GM21576 (cell line): Measurements from ENCODE around the gene TRAF3.
"Not testable (repeated sequence)": the region's sequence is repeated elsewhere in the genome, so short reads cannot be mapped to it uniquely, and the experiment has no call there.

Source experiments
- ATAC-seq: cut with Tn5 transposase; IDR thresholded peaks from one replicate; pipeline ENCODE4 v1.9.1; 2021; ENCODE audit warnings: mild to moderate bottlenecking, moderate library complexity; ENCODE audit not compliant: unreplicated experiment

TRAF3 gene

GRCh38 chr14:102885737-102886447 lies 108.6 kb downstream of the TRAF3 start:
- ATAC-seq = no peak

- no peak for ATAC-seq
Measured at GRCh38 chr14:102888748-102889147, 111.5 kb downstream of the TRAF3 start.

- no peak for ATAC-seq
Measured at GRCh38 chr14:102889615-102890014, 112.4 kb downstream of the TRAF3 start.

- ATAC-seq = no peak
Measured at GRCh38 chr14:102891111-102891510, 113.9 kb downstream of the TRAF3 start.

GRCh38 chr14:102891556-102891955 lies 114.3 kb downstream of the TRAF3 start:
- ATAC-seq = no peak

- no peak for ATAC-seq
Measured at GRCh38 chr14:102892651-102893050, 115.4 kb downstream of the TRAF3 start.

GRCh38 chr14:102893452-102893851 lies 116.2 kb downstream of the TRAF3 start:
- ATAC-seq = no peak

- not testable (repeated sequence) for ATAC-seq
Measured at GRCh38 chr14:102896735-102897134, 119.5 kb downstream of the TRAF3 start.

GRCh38 chr14:102897299-102898027 lies 120.2 kb downstream of the TRAF3 start:
- ATAC-seq = no peak

GRCh38 chr14:102898298-102898697 lies 121.0 kb downstream of the TRAF3 start:
- no peak for ATAC-seq

- ATAC-seq = no peak
Measured at GRCh38 chr14:102898776-102899515, 121.7 kb downstream of the TRAF3 start.

- no peak for ATAC-seq
Measured at GRCh38 chr14:102899516-102899900, 122.3 kb downstream of the TRAF3 start.

GRCh38 chr14:102900631-102901571 lies 123.7 kb downstream of the TRAF3 start:
- peak; percentile 46 for ATAC-seq

GRCh38 chr14:102901633-102902032 lies 124.4 kb downstream of the TRAF3 start:
- peak; percentile 73 for ATAC-seq

- ATAC-seq = peak; percentile 6
Measured at GRCh38 chr14:102902086-102902485, 124.8 kb downstream of the TRAF3 start.

GRCh38 chr14:102902523-102903247 lies 125.4 kb downstream of the TRAF3 start:
- ATAC-seq = no peak

- no peak for ATAC-seq
Measured at GRCh38 chr14:102903248-102903888, 126.1 kb downstream of the TRAF3 start.

GRCh38 chr14:102903889-102904512 lies 126.8 kb downstream of the TRAF3 start:
- ATAC-seq = no peak
